CD1c-positive myeloid dendritic cell (primary cell): ENCODE measurements around the gene PLEKHA5.
"Not testable (repeated sequence)": the region's sequence is repeated elsewhere in the genome, so short reads cannot be mapped to it uniquely, and the experiment has no call there.

Experiments used
- DNase-seq: peaks from one replicate; pipeline ENCODE4 v3.0.0-alpha.2; 2016; ENCODE audit errors: extremely low spot score

PLEKHA5 gene

DNA sequence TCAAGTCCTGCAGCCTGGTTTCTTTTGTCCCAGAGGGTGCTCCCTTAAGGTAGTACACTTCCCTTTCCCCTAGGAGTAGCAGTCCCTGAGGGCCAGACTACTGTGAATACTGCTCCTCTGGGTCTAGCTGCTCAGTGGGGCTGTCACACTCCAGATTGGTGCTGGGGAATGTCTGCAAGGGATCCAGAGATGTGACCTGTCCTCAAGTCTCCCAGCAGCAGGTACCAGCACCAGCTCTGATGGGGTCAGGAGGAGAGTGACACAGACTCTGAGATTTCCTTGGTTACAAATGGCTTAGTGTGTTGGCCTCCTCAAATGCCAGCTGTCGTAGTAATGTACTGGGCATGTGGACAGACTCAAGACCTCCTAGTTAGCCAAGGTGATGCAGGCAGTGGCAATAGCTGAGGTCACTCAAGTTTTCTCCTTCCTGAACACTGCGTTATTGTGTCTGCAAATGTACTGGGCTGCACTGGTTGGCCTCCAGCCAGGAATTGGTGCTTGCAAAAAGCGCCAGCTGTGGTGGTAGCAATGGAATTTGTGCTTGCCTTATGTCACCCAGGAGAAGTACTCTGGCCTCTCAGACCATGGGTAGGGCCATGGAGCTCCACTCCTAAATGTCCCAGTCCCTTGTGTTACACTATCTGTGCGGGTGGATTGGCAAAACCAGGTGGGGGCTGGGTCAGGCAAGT, 273.4 kb downstream of the PLEKHA5 start:
- DNase-seq, result no peak

DNA sequence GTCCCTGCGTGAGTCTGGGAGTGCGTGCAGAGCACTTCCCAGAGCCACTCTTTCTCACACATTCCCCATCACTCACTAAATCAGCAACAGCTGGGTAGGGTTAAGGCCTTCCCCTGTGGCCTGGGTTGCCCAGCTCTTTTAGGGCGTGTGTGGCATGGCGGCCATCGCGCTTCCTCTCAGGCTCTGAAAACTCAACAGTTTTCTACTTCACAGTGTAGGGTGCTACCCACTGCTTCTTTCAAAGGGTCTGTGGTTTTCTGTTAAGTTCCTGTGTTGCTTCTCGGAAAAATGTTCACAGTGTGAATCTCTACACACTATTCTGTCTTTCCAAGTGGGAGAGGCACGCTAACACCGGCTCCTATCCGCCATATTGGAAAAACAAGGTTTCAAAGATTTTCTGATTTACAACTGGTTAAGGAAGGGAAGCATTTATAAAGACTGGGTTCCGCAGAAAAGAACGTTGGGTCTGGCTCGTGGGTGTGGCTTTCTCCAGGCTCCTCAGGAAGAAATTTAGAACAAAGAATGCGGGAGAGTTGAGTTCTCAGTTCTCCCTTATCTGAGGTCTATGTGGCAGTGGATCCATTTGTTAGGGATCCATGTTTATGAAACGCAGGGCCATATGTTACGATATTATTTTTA, 274.8 kb downstream of the PLEKHA5 start:
- DNase-seq, result no peak

DNA sequence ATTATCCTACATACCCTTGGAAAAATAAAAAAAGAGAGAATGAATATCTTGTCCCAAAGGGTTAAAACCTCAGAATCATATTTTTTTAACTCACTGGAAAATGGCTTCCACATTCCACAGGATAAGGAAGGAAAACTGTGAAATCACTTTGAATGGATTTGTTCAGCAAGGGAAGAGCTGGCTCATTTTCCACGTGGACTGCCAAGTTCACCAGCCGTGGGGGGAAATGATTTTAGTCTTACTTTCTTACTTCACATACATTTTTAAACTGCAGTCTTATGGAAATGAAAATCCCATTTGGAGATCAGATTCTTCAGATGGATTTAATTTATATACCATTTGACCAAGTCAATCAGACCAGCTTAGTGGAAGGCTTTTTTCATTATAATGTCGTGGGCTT, 279.8 kb downstream of the PLEKHA5 start:
- DNase-seq, result no peak

DNA sequence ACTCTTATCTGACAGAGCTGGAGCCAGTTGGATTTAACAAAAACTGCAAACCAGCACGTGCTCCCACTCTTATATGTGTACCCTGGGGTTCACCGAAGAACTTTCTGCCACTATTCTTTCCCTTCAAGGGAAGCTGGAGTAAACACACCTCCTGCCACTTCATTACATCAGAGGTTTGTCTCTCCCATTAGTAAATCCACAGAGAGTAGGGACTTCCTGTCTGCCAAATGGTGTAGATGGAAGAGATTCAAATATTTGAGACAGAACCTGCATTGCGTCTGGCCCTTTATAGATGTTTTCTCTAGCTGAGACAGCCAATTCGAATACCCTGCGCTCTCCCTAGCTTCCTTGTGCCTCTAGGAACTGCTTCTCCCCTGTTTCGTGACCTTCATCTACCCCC, 280.7 kb downstream of the PLEKHA5 start:
- no peak for DNase-seq

GRCh38 chr12:19410629-19411185, 281.2 kb downstream of the PLEKHA5 start:
- no peak for DNase-seq

- no peak for DNase-seq
These were observed 282.0 kb downstream of the PLEKHA5 start for GRCh38 chr12:19411234-19412204.

DNA sequence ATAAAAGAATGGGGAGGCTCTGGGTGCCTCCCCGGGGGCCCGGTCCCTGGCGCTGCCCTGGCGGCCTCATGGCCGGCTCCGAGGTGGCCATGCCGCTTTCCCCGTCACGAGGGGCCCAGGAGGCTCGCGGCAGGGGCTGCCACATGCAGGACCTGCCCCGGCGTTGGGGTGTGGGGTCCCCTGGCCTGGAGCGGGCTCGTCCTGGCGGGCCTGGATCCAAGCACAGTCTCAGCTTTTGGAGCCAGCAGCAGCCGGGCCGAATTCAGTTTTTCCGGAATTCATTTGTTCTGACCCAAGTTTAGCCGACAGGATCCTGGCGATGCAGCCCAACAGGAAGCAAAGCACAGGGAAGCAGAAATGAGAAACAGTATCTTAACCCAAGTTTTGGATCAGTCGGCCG, 283.3 kb downstream of the PLEKHA5 start:
- no peak for DNase-seq

DNA sequence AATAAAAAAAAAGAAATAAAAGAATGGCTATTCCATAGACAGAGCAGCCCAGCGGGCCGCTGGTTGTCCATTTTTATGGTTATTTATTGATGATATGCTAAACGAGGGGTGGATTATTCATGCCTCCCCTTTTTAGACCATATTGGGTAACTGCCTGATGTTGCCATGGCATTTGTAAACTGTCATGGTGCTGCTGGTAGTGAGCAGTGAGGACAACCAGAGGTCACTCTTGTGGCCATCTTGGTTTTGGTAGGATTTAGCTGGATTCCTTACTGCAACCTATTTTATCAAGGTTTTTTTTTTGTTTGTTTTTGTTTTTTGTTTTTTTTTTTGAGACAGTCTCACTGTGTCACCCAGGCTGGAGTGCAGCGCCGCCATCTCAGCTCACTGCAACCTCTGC, 284.0 kb downstream of the PLEKHA5 start:
- DNase-seq, result not testable (repeated sequence)

DNA sequence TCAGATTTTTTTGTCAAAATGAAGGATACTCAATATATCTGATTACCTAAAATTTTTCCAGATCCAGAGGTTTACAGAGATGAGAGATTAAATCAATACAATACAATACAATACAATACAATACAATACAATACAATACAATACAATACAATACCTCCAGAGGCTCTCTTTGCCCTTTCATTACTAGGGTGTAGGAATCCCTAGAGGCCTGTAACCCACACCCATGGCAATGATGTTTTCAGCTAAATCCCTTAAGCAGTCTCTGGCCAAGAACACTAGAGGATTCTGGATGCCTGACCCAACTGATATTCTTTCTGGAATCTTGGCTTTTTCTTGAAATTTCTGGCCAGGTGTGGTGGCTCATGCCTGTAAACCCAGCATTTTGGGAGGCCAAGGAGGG, 286.0 kb downstream of the PLEKHA5 start:
- DNase-seq, result no peak

GRCh38 chr12:19419086-19419485, 289.6 kb downstream of the PLEKHA5 start:
- DNase-seq, result no peak

DNA sequence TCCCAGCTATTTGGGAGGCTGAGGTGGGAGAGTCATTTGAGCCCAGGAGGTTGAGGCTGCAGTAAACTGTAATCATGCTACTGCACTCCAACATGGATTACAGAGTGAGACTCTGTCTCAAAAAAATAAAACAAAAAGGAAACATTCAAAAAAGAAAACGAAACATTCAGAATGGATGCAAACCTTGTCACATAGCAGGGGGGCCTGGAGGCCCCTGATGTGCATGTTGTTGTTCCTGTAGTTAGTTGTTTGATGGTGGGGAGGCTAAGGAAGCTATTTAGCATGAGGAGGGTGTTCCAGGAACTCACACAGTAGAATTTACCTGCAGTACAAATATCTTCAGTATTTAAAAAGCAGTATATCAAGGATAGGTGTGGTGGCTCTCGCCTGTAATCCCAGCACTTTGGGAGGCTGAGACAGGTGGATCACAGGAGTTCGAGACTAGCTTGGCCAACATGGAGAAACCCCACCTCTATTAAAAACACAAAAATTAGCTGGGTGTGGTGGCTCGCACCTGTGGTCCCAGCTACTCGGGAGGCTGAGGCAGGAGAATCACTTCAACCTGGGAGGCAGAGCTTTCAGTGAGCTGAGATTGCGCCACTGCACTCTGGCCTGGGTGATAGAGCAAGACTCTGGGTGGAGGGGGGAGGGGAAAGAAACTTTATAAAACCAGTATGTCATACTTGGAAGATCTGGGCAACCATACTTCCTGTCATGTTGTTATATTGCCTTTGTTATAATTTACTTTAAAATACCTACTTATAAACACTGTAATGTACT, 292.2 kb downstream of the PLEKHA5 start:
- DNase-seq, result no peak

- DNase-seq, result no peak
These were observed 293.8 kb downstream of the PLEKHA5 start for GRCh38 chr12:19423166-19423930.
